Measurements from ENCODE around the gene PLPP2.

PLPP2 gene

GRCh38 chr19:313988-314815, 23.0 kb upstream of the PLPP2 start:
- DNase-seq = no peak

GRCh38 chr19:313169-313987, 22.2 kb upstream of the PLPP2 start:
- DNase-seq = no peak

GRCh38 chr19:311813-312261, 20.6 kb upstream of the PLPP2 start:
- DNase-seq = no peak

GRCh38 chr19:310781-311496, 19.7 kb upstream of the PLPP2 start:
- no peak for DNase-seq

GRCh38 chr19:310141-310651, 19.0 kb upstream of the PLPP2 start:
- DNase-seq = no peak

GRCh38 chr19:309206-309565, 18.0 kb upstream of the PLPP2 start:
- DNase-seq = no peak

GRCh38 chr19:308471-309205, 17.4 kb upstream of the PLPP2 start:
- no peak for DNase-seq

GRCh38 chr19:307793-308420, 16.7 kb upstream of the PLPP2 start:
- no peak for DNase-seq

- DNase-seq = no peak
Measured at GRCh38 chr19:307111-307531, 15.9 kb upstream of the PLPP2 start.

GRCh38 chr19:306151-306900, 15.1 kb upstream of the PLPP2 start:
- DNase-seq = no peak

GRCh38 chr19:305240-306150, 14.3 kb upstream of the PLPP2 start:
- DNase-seq = no peak

GRCh38 chr19:296476-297225, 5.4 kb upstream of the PLPP2 start:
- no peak for DNase-seq

GRCh38 chr19:295687-296370, 4.6 kb upstream of the PLPP2 start:
- DNase-seq = no peak

GRCh38 chr19:294946-295686, 3.9 kb upstream of the PLPP2 start:
- DNase-seq = peak; percentile 12

GRCh38 chr19:294341-294945, 3.2 kb upstream of the PLPP2 start:
- DNase-seq = peak; percentile 10

- DNase-seq = no peak
Measured at GRCh38 chr19:293436-294110, 2.4 kb upstream of the PLPP2 start.

- no peak for DNase-seq
Measured at GRCh38 chr19:292951-293350, 1.7 kb upstream of the PLPP2 start.

All from fibroblast of skin of abdomen (primary cell).